Measurements from ENCODE around the gene EXOC4.
A peak's percentile ranks its signal among the peaks of the same experiment; 100 is the strongest.

The EXOC4 gene

GRCh38 chr7:134018306-134018705 is 765.4 kb downstream of the EXOC4 start:
- peak; percentile 40 for DNase-seq

- DNase-seq: no peak
Observed at GRCh38 chr7:134019251-134019650, 766.4 kb downstream of the EXOC4 start.

GRCh38 chr7:134021836-134022235 is 769.0 kb downstream of the EXOC4 start:
- no peak for DNase-seq

GRCh38 chr7:134022286-134022911 is 769.5 kb downstream of the EXOC4 start:
- DNase-seq: peak; percentile 68

GRCh38 chr7:134024739-134025138 is 771.9 kb downstream of the EXOC4 start:
- DNase-seq: peak; percentile 83

- no peak for DNase-seq
Observed at GRCh38 chr7:134028853-134029252, 776.0 kb downstream of the EXOC4 start.

GRCh38 chr7:134029743-134030142 is 776.9 kb downstream of the EXOC4 start:
- DNase-seq: no peak

- no peak for DNase-seq
Observed at GRCh38 chr7:134030460-134030865, 777.6 kb downstream of the EXOC4 start.

GRCh38 chr7:134031835-134032617 is 779.1 kb downstream of the EXOC4 start:
- DNase-seq: no peak

GRCh38 chr7:134034652-134035051 is 781.8 kb downstream of the EXOC4 start:
- DNase-seq: no peak

- no peak for DNase-seq
Observed at GRCh38 chr7:134037991-134038390, 785.1 kb downstream of the EXOC4 start.

GRCh38 chr7:134040988-134041387 is 788.1 kb downstream of the EXOC4 start:
- DNase-seq: no peak

- DNase-seq: no peak
Observed at GRCh38 chr7:134041477-134041876, 788.6 kb downstream of the EXOC4 start.

GRCh38 chr7:134042307-134042706 is 789.4 kb downstream of the EXOC4 start:
- DNase-seq: no peak

GRCh38 chr7:134044682-134045081 is 791.8 kb downstream of the EXOC4 start:
- DNase-seq: no peak

GRCh38 chr7:134045716-134046115 is 792.8 kb downstream of the EXOC4 start:
- no peak for DNase-seq

GRCh38 chr7:134046594-134047128 is 793.8 kb downstream of the EXOC4 start:
- no peak for DNase-seq

GRCh38 chr7:134047675-134048074 is 794.8 kb downstream of the EXOC4 start:
- no peak for DNase-seq

GRCh38 chr7:134048166-134048565 is 795.3 kb downstream of the EXOC4 start:
- no peak for DNase-seq

- no peak for DNase-seq
Observed at GRCh38 chr7:134051020-134051419, 798.1 kb downstream of the EXOC4 start.

- DNase-seq: no peak
Observed at GRCh38 chr7:134056816-134057215, 803.9 kb downstream of the EXOC4 start.

- no peak for DNase-seq
Observed at GRCh38 chr7:134058521-134058920, 805.6 kb downstream of the EXOC4 start.

- no peak for DNase-seq
Observed at GRCh38 chr7:134058980-134059379, 806.1 kb downstream of the EXOC4 start.

- no peak for DNase-seq
Observed at GRCh38 chr7:134059921-134060320, 807.0 kb downstream of the EXOC4 start.
